ENCODE data around the gene IFRD2.
"Not testable (repeated sequence)": the region's sequence is repeated elsewhere in the genome, so short reads cannot be mapped to it uniquely, and the experiment has no call there.

Gene IFRD2

GRCh38 chr3:50319894-50320625, 27.8 kb upstream of the IFRD2 start:
- DNase-seq = no peak
- H3K27me3 Mint-ChIP-seq = no peaks in the 10 kb centered on the region
- H3K9me3 Mint-ChIP-seq = no peaks in the 10 kb centered on the region
- peak overlapping the region; percentile 57 for H3K27ac Mint-ChIP-seq
- H3K4me3 Mint-ChIP-seq = peak overlapping the region; percentile 88
- peaks cover 53% of the 10 kb centered on the region for H3K4me1 Mint-ChIP-seq (ENCODE audit: low read depth)
- peaks cover 49% of the 10 kb centered on the region for H3K36me3 Mint-ChIP-seq (ENCODE audit: low read depth)

GRCh38 chr3:50319181-50319893, 27.1 kb upstream of the IFRD2 start:
- no peak for DNase-seq
- Mint-ChIP-seq H3K9me3 (no peaks in the 10 kb centered on the region), H3K27ac (no peak overlapping the region), H3K27me3 (no peaks in the 10 kb centered on the region), H3K4me1 (ENCODE audit: low read depth) (peaks cover 48% of the 10 kb centered on the region), H3K4me3 (no peak overlapping the region), H3K36me3 (ENCODE audit: low read depth) (peaks cover 42% of the 10 kb centered on the region)

GRCh38 chr3:50318615-50319014, 26.4 kb upstream of the IFRD2 start:
- Mint-ChIP-seq H3K27ac (peak overlapping the region; percentile 22), H3K9me3 (no peaks in the 10 kb centered on the region), H3K36me3 (ENCODE audit: low read depth) (peaks cover 35% of the 10 kb centered on the region), H3K4me1 (ENCODE audit: low read depth) (peaks cover 48% of the 10 kb centered on the region), H3K4me3 (no peak overlapping the region), H3K27me3 (no peaks in the 10 kb centered on the region)
- no peak for DNase-seq

GRCh38 chr3:50318163-50318562, 25.9 kb upstream of the IFRD2 start:
- Mint-ChIP-seq H3K36me3 (ENCODE audit: low read depth) (peaks cover 34% of the 10 kb centered on the region), H3K4me3 (no peak overlapping the region), H3K27me3 (no peaks in the 10 kb centered on the region), H3K27ac (no peak overlapping the region), H3K9me3 (no peaks in the 10 kb centered on the region), H3K4me1 (ENCODE audit: low read depth) (peaks cover 48% of the 10 kb centered on the region)
- no peak for DNase-seq

GRCh38 chr3:50317300-50317699, 25.1 kb upstream of the IFRD2 start:
- no peak overlapping the region for H3K4me3 Mint-ChIP-seq
- no peaks in the 10 kb centered on the region for H3K27me3 Mint-ChIP-seq
- H3K4me1 Mint-ChIP-seq (ENCODE audit: low read depth) = peaks cover 46% of the 10 kb centered on the region
- DNase-seq = no peak
- no peaks in the 10 kb centered on the region for H3K9me3 Mint-ChIP-seq
- H3K27ac Mint-ChIP-seq = no peak overlapping the region
- peaks cover 34% of the 10 kb centered on the region for H3K36me3 Mint-ChIP-seq (ENCODE audit: low read depth)

GRCh38 chr3:50316657-50317242, 24.5 kb upstream of the IFRD2 start:
- DNase-seq = peak; percentile 74
- Mint-ChIP-seq H3K27me3 (no peaks in the 10 kb centered on the region), H3K4me1 (ENCODE audit: low read depth) (peaks cover 42% of the 10 kb centered on the region), H3K9me3 (no peaks in the 10 kb centered on the region), H3K36me3 (ENCODE audit: low read depth) (peaks cover 34% of the 10 kb centered on the region), H3K4me3 (no peak overlapping the region), H3K27ac (peak overlapping the region; percentile 80)

GRCh38 chr3:50314816-50315215, 22.6 kb upstream of the IFRD2 start:
- H3K9me3 Mint-ChIP-seq = no peaks in the 10 kb centered on the region
- H3K4me1 Mint-ChIP-seq (ENCODE audit: low read depth) = peaks cover 33% of the 10 kb centered on the region

GRCh38 chr3:50314342-50314741, 22.1 kb upstream of the IFRD2 start:
- Mint-ChIP-seq H3K36me3 (ENCODE audit: low read depth) (peaks cover 30% of the 10 kb centered on the region), H3K9me3 (no peaks in the 10 kb centered on the region), H3K27ac (no peak overlapping the region), H3K4me3 (no peak overlapping the region), H3K4me1 (ENCODE audit: low read depth) (peaks cover 28% of the 10 kb centered on the region), H3K27me3 (no peaks in the 10 kb centered on the region)
- no peak for DNase-seq

More at GRCh38 chr3:50314816-50315215, 22.6 kb upstream of the IFRD2 start:
- no peak overlapping the region for H3K4me3 Mint-ChIP-seq
- H3K36me3 Mint-ChIP-seq (ENCODE audit: low read depth) = peaks cover 30% of the 10 kb centered on the region
- no peaks in the 10 kb centered on the region for H3K27me3 Mint-ChIP-seq
- H3K27ac Mint-ChIP-seq = no peak overlapping the region
- no peak for DNase-seq

- Mint-ChIP-seq H3K4me1 (ENCODE audit: low read depth) (peaks cover 13% of the 10 kb centered on the region), H3K36me3 (ENCODE audit: low read depth) (peaks cover 18% of the 10 kb centered on the region)
- H3K4me3 Mint-ChIP-seq, DNase-seq, H3K9me3 Mint-ChIP-seq, H3K27ac Mint-ChIP-seq, H3K27me3 Mint-ChIP-seq: not testable (repeated sequence)
These were observed 19.8 kb upstream of the IFRD2 start for GRCh38 chr3:50312041-50312440.

GRCh38 chr3:50304601-50305000, 12.4 kb upstream of the IFRD2 start:
- Mint-ChIP-seq H3K4me3 (no peak overlapping the region), H3K4me1 (ENCODE audit: low read depth) (peaks cover 21% of the 10 kb centered on the region), H3K27ac (peak overlapping the region; percentile 29), H3K27me3 (no peaks in the 10 kb centered on the region), H3K36me3 (ENCODE audit: low read depth) (peaks cover 9% of the 10 kb centered on the region), H3K9me3 (no peaks in the 10 kb centered on the region)
- DNase-seq = no peak

- H3K27me3 Mint-ChIP-seq = no peaks in the 10 kb centered on the region
- H3K9me3 Mint-ChIP-seq = no peaks in the 10 kb centered on the region
- H3K4me1 Mint-ChIP-seq (ENCODE audit: low read depth) = peaks cover 25% of the 10 kb centered on the region
- no peak for DNase-seq
- H3K36me3 Mint-ChIP-seq (ENCODE audit: low read depth) = peaks cover 7% of the 10 kb centered on the region
- no peak within 1 kb of the TSS for H3K27ac Mint-ChIP-seq
- H3K4me3 Mint-ChIP-seq = no peak within 1 kb of the TSS
These were observed 11.0 kb upstream of the IFRD2 start, which contains the start of gene HYAL1 for GRCh38 chr3:50303013-50303815. HYAL1 (minus strand) TSS chr3:50303574; CDS start chr3:50302956, 618 bp downstream.

- Mint-ChIP-seq H3K9me3 (no peaks in the 10 kb centered on the region), H3K4me3 (no peak overlapping the region)
These were observed 10.1 kb upstream of the IFRD2 start for GRCh38 chr3:50302095-50303012.

GRCh38 chr3:50300681-50301254, 8.5 kb upstream of the IFRD2 start:
- no peak for DNase-seq
- H3K27ac Mint-ChIP-seq = peak overlapping the region; percentile 100
- H3K27me3 Mint-ChIP-seq = no peaks in the 10 kb centered on the region
- H3K9me3 Mint-ChIP-seq = no peaks in the 10 kb centered on the region
- peaks cover 33% of the 10 kb centered on the region for H3K4me1 Mint-ChIP-seq (ENCODE audit: low read depth)
- peaks cover 20% of the 10 kb centered on the region for H3K36me3 Mint-ChIP-seq (ENCODE audit: low read depth)
- peak overlapping the region; percentile 97 for H3K4me3 Mint-ChIP-seq

More at GRCh38 chr3:50302095-50303012, 10.1 kb upstream of the IFRD2 start:
- Mint-ChIP-seq H3K36me3 (ENCODE audit: low read depth) (peaks cover 7% of the 10 kb centered on the region), H3K4me1 (ENCODE audit: low read depth) (peaks cover 33% of the 10 kb centered on the region), H3K27ac (no peak overlapping the region), H3K27me3 (no peaks in the 10 kb centered on the region)
- no peak for DNase-seq
